Measurements from ENCODE around the gene FRG2. TPM values are rescaled to one million over a fixed set of nuclear protein-coding genes. Genes with fewer than 3 reads are reported as not detected.
A peak's percentile ranks its signal among the peaks of the same experiment; 100 is the strongest.
"Not testable (repeated sequence)": the region's sequence is repeated elsewhere in the genome, so short reads cannot be mapped to it uniquely, and the experiment has no call there.

FRG2 gene
- polyA plus RNA-seq, 1 donor (not counting 4 experiments of a cell fraction or from before 2014, with no cell fraction given): not detected

DNA sequence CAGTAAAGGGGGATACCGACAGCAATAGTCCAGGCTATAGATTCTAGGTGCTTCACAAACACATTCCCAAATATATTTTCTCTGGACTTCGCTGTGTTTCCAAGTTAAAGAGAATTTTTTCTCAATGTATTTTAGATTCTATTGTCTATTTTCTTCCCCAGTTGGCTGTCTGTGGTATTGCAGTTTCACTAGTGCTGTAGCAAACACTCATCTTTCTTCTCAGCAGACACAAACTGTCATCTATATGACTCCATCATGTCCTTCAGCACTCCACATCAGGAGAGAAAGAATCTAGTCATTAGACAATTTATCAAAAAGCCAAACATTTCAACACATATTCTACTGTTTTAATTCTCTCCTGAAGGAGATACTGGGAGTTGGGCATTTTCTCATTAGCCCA lies 37.3 kb upstream of the FRG2 start, which contains the start of gene DBET:
TSS of gene DBET (plus strand) at position 161 of the 400 bp plus-strand sequence.
- H3K36me3 ChIP-seq (ENCODE audit: control insufficient read depth in 2 of 2, extremely low read depth in 1 of 2, insufficient read depth in 2 of 2, low read length in 2 of 2); H4K20me1 ChIP-seq (ENCODE audit: control insufficient read depth, extremely low read depth, insufficient read depth, low read length); H3K9me3 ChIP-seq (ENCODE audit: control insufficient read depth, low read depth, low read length); H3K79me2 ChIP-seq (ENCODE audit: control insufficient read depth, insufficient read depth, low read length); H2AFZ ChIP-seq (ENCODE audit: control insufficient read depth, low read length); H3K4me3 ChIP-seq (ENCODE audit: control insufficient read depth in 2 of 3, extremely low read depth in 1 of 3, insufficient read depth in 2 of 3, low read depth in 1 of 3, low read length in 3 of 3); DNase-seq (ENCODE audit: low read depth, low spot score); H3K27me3 ChIP-seq (ENCODE audit: control insufficient read depth, extremely low read depth, insufficient read depth, low read length); H3K4me2 ChIP-seq (ENCODE audit: control insufficient read depth, extremely low read depth, insufficient read depth, low read depth, low read length); H3K9me1 ChIP-seq (ENCODE audit: control insufficient read depth, extremely low read depth, insufficient read depth, low read length); H3K9ac ChIP-seq (ENCODE audit: control insufficient read depth, extremely low read depth, insufficient read depth, low read length); H3K4me1 ChIP-seq (ENCODE audit: control insufficient read depth, extremely low read depth, insufficient read depth, low read length); dilution Hi-C loops (cut with MboI; ENCODE audit: extremely low pct_ligation_motif_present, low sequenced_read_pairs); H3K27ac ChIP-seq (ENCODE audit: control insufficient read depth, insufficient read depth, low read length); FAIRE-seq: not testable (repeated sequence)
- TF ChIP-seq CTCF (optimal IDR thresholded peaks at IDR 0.05 in 1 of 3, IDR thresholded peaks at IDR 0.05 in 1 of 3, conservative IDR thresholded peaks at IDR 0.05 in 1 of 3; ENCODE audit: extremely low read depth in 1 of 3, insufficient read depth in 2 of 3, low read length in 3 of 3): peak in 1 of 3 experiments; percentile 14

- FAIRE-seq; H3K4me1 ChIP-seq (ENCODE audit: control insufficient read depth, extremely low read depth, insufficient read depth, low read length); H3K27me3 ChIP-seq (ENCODE audit: control insufficient read depth, extremely low read depth, insufficient read depth, low read length); H3K4me2 ChIP-seq (ENCODE audit: control insufficient read depth, extremely low read depth, insufficient read depth, low read depth, low read length); H3K9me3 ChIP-seq (ENCODE audit: control insufficient read depth, low read depth, low read length); H2AFZ ChIP-seq (ENCODE audit: control insufficient read depth, low read length); H3K9ac ChIP-seq (ENCODE audit: control insufficient read depth, extremely low read depth, insufficient read depth, low read length); dilution Hi-C loops (cut with MboI; ENCODE audit: extremely low pct_ligation_motif_present, low sequenced_read_pairs); H3K27ac ChIP-seq (ENCODE audit: control insufficient read depth, insufficient read depth, low read length); H3K9me1 ChIP-seq (ENCODE audit: control insufficient read depth, extremely low read depth, insufficient read depth, low read length); H3K79me2 ChIP-seq (ENCODE audit: control insufficient read depth, insufficient read depth, low read length); H3K36me3 ChIP-seq (ENCODE audit: control insufficient read depth in 2 of 2, extremely low read depth in 1 of 2, insufficient read depth in 2 of 2, low read length in 2 of 2); H3K4me3 ChIP-seq (ENCODE audit: control insufficient read depth in 2 of 3, extremely low read depth in 1 of 3, insufficient read depth in 2 of 3, low read depth in 1 of 3, low read length in 3 of 3); DNase-seq (ENCODE audit: low read depth, low spot score); H4K20me1 ChIP-seq (ENCODE audit: control insufficient read depth, extremely low read depth, insufficient read depth, low read length): not testable (repeated sequence)
Observed at GRCh38 chr4:190058997-190059396, 31.9 kb upstream of the FRG2 start.

GRCh38 chr4:190049378-190050239 lies 22.6 kb upstream of the FRG2 start:
- H3K9me3 ChIP-seq (ENCODE audit: control insufficient read depth, low read depth, low read length); H3K79me2 ChIP-seq (ENCODE audit: control insufficient read depth, insufficient read depth, low read length); H3K9me1 ChIP-seq (ENCODE audit: control insufficient read depth, extremely low read depth, insufficient read depth, low read length); H3K4me1 ChIP-seq (ENCODE audit: control insufficient read depth, extremely low read depth, insufficient read depth, low read length); H3K4me2 ChIP-seq (ENCODE audit: control insufficient read depth, extremely low read depth, insufficient read depth, low read depth, low read length); H4K20me1 ChIP-seq (ENCODE audit: control insufficient read depth, extremely low read depth, insufficient read depth, low read length); H3K9ac ChIP-seq (ENCODE audit: control insufficient read depth, extremely low read depth, insufficient read depth, low read length); DNase-seq (ENCODE audit: low read depth, low spot score); H3K27ac ChIP-seq (ENCODE audit: control insufficient read depth, insufficient read depth, low read length); H3K4me3 ChIP-seq (ENCODE audit: control insufficient read depth in 2 of 3, extremely low read depth in 1 of 3, insufficient read depth in 2 of 3, low read depth in 1 of 3, low read length in 3 of 3); H3K36me3 ChIP-seq (ENCODE audit: control insufficient read depth in 2 of 2, extremely low read depth in 1 of 2, insufficient read depth in 2 of 2, low read length in 2 of 2); dilution Hi-C loops (cut with MboI; ENCODE audit: extremely low pct_ligation_motif_present, low sequenced_read_pairs); H3K27me3 ChIP-seq (ENCODE audit: control insufficient read depth, extremely low read depth, insufficient read depth, low read length); H2AFZ ChIP-seq (ENCODE audit: control insufficient read depth, low read length); FAIRE-seq: not testable (repeated sequence)

- FAIRE-seq; H3K79me2 ChIP-seq (ENCODE audit: control insufficient read depth, insufficient read depth, low read length); H3K9ac ChIP-seq (ENCODE audit: control insufficient read depth, extremely low read depth, insufficient read depth, low read length); H3K27ac ChIP-seq (ENCODE audit: control insufficient read depth, insufficient read depth, low read length); H3K9me1 ChIP-seq (ENCODE audit: control insufficient read depth, extremely low read depth, insufficient read depth, low read length); dilution Hi-C loops (cut with MboI; ENCODE audit: extremely low pct_ligation_motif_present, low sequenced_read_pairs); H3K9me3 ChIP-seq (ENCODE audit: control insufficient read depth, low read depth, low read length); H3K4me2 ChIP-seq (ENCODE audit: control insufficient read depth, extremely low read depth, insufficient read depth, low read depth, low read length); H3K36me3 ChIP-seq (ENCODE audit: control insufficient read depth in 2 of 2, extremely low read depth in 1 of 2, insufficient read depth in 2 of 2, low read length in 2 of 2); DNase-seq (ENCODE audit: low read depth, low spot score); H3K4me1 ChIP-seq (ENCODE audit: control insufficient read depth, extremely low read depth, insufficient read depth, low read length); H4K20me1 ChIP-seq (ENCODE audit: control insufficient read depth, extremely low read depth, insufficient read depth, low read length); H3K4me3 ChIP-seq (ENCODE audit: control insufficient read depth in 2 of 3, extremely low read depth in 1 of 3, insufficient read depth in 2 of 3, low read depth in 1 of 3, low read length in 3 of 3); H3K27me3 ChIP-seq (ENCODE audit: control insufficient read depth, extremely low read depth, insufficient read depth, low read length); H2AFZ ChIP-seq (ENCODE audit: control insufficient read depth, low read length): not testable (repeated sequence)
Observed at GRCh38 chr4:190047627-190048026, 20.6 kb upstream of the FRG2 start.
